Activated CD8-positive, alpha-beta memory T cell treated with anti-CD3 and anti-CD28 coated beads for 48 hours (primary cell): Measurements from ENCODE around the gene TULP4.
"Not testable (repeated sequence)": the region's sequence is repeated elsewhere in the genome, so short reads cannot be mapped to it uniquely, and the experiment has no call there.

ENCODE experiments used
- DNase-seq, 3 experiments: peaks; one replicate each; pipeline ENCODE4 v3.0.0-alpha.2; 2020; ENCODE audit warnings: low read depth in 2 of 3, low spot score in 2 of 3

Gene TULP4

GRCh38 chr6:158554611-158555361 is 242.5 kb downstream of the TULP4 start:
- DNase-seq: no peak

- no peak for DNase-seq
These were observed 243.8 kb downstream of the TULP4 start for GRCh38 chr6:158556113-158556512.

- DNase-seq: not testable (repeated sequence)
These were observed 244.8 kb downstream of the TULP4 start for GRCh38 chr6:158557110-158557509.

- DNase-seq: no peak
These were observed 245.7 kb downstream of the TULP4 start for GRCh38 chr6:158557927-158558326.

- DNase-seq: no peak
These were observed 246.4 kb downstream of the TULP4 start for GRCh38 chr6:158558415-158559306.

- DNase-seq: no peak
These were observed 247.2 kb downstream of the TULP4 start for GRCh38 chr6:158559338-158559894.

- DNase-seq: peak; percentile 69 to 74 (median 69)
These were observed 247.9 kb downstream of the TULP4 start, which contains the start of gene TMEM181 for GRCh38 chr6:158559895-158560835. TMEM181 (plus strand) TSS chr6:158560091; CDS start chr6:158560225, 134 bp downstream.

GRCh38 chr6:158560836-158561320 is 248.6 kb downstream of the TULP4 start:
- no peak for DNase-seq
